Measurements from ENCODE around the gene GPC6.

DNA sequence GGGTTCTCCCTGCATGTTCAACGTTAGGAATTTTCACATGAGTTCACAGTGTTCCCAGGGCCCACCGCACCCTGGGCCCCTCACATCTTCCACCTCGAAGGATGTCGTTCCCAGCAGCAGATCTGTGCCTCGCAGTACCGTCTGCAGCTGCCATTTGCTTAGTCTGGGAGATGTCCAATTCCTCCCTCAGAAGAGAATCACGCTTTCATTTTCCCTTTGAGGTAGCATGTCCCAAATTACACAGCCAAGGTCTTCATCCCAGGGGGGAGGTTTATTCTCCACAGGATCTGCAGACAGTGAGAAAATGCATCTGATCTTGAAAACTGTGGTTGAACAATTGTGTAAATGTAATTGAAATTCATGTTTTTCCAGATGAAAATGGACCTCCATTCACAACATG is 1102.7 kb downstream of the GPC6 start:
- TF ChIP-seq, protein P1, sequence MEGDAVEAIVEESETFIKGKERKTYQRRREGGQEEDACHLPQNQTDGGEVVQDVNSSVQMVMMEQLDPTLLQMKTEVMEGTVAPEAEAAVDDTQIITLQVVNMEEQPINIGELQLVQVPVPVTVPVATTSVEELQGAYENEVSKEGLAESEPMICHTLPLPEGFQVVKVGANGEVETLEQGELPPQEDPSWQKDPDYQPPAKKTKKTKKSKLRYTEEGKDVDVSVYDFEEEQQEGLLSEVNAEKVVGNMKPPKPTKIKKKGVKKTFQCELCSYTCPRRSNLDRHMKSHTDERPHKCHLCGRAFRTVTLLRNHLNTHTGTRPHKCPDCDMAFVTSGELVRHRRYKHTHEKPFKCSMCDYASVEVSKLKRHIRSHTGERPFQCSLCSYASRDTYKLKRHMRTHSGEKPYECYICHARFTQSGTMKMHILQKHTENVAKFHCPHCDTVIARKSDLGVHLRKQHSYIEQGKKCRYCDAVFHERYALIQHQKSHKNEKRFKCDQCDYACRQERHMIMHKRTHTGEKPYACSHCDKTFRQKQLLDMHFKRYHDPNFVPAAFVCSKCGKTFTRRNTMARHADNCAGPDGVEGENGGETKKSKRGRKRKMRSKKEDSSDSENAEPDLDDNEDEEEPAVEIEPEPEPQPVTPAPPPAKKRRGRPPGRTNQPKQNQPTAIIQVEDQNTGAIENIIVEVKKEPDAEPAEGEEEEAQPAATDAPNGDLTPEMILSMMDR (conservative IDR thresholded peaks at IDR 0.05; ENCODE audit: low read length) = no peak
- no peak for TF ChIP-seq EZH2phosphoT487 (IDR thresholded peaks at IDR 0.05; ENCODE audit: borderline replicate concordance, low read depth, low read length)

Data from OCI-LY7 (cell line).